SU-DHL-6 (cell line): ENCODE results near the gene BBS4.
"Not testable (repeated sequence)": the region's sequence is repeated elsewhere in the genome, so short reads cannot be mapped to it uniquely, and the experiment has no call there.

Experiments used
- H2AFZ ChIP-seq: fragments of 200-600 bp; sonication (generic); 2 replicates; pipeline ENCODE4 v1.6.1; 2014; ENCODE audit warnings: low read depth, mild to moderate bottlenecking, moderate library complexity, mixed read lengths, antibody characterized with exemption, low read length; ENCODE audit not compliant: severe bottlenecking
- H3F3A ChIP-seq: fragments of 200-600 bp; shearing (Covaris generic); 2 replicates; pipeline ENCODE4 v1.6.0; 2016; ENCODE audit warnings: antibody characterized with exemption, mild to moderate bottlenecking; ENCODE audit not compliant: insufficient read depth
- H3K27ac ChIP-seq: fragments of 200-600 bp; sonication (generic); 2 replicates; pipeline ENCODE4 v1.5.1; 2016; ENCODE audit warnings: low read depth, mild to moderate bottlenecking, low read length, moderate library complexity, mixed read lengths
- H3K27me3 ChIP-seq: fragments of 200-600 bp; sonication (generic), shearing (Covaris generic); 2 replicates; pipeline ENCODE4 v1.6.0; 2014; ENCODE audit warnings: mild to moderate bottlenecking, low read length
- H3K36me3 ChIP-seq: fragments of 200-600 bp; sonication (generic); 2 replicates; pipeline ENCODE4 v1.6.1; 2014; ENCODE audit warnings: mild to moderate bottlenecking, low read length, mixed read lengths
- H3K4me2 ChIP-seq: fragments of 300-600, 200-600 bp; shearing (Covaris generic), sonication (generic); 2 replicates; pipeline ENCODE4 v1.6.0; 2014; ENCODE audit warnings: low read length, low read depth, mild to moderate bottlenecking; ENCODE audit not compliant: poor library complexity, severe bottlenecking
- H3K4me3 ChIP-seq: fragments of 200-600 bp; sonication (generic); 2 replicates; pipeline ENCODE4 v1.5.1; 2014; ENCODE audit warnings: antibody characterized with exemption, low read length, mild to moderate bottlenecking, mixed read lengths; ENCODE audit not compliant: insufficient read depth, poor library complexity, severe bottlenecking
- H3K79me2 ChIP-seq: fragments of 200-600 bp; sonication (generic); 2 replicates; pipeline ENCODE4 v1.6.1; 2014; ENCODE audit warnings: mild to moderate bottlenecking, low read length, moderate library complexity; ENCODE audit not compliant: insufficient read depth
- H3K9ac ChIP-seq: fragments of 200-600 bp; sonication (generic); 2 replicates; pipeline ENCODE4 v1.7.0; 2014; ENCODE audit warnings: mild to moderate bottlenecking, low read length
- H3K9me2 ChIP-seq: fragments of 200-600 bp; sonication (generic); replicated peaks from 2 replicates; pipeline ENCODE4 v1.6.1; 2014; ENCODE audit warnings: low read length; ENCODE audit not compliant: insufficient read depth
- H3K9me3 ChIP-seq: fragments of 200-600 bp; sonication (generic); 2 replicates; pipeline ENCODE4 v1.6.1; 2014; ENCODE audit warnings: low read length, mixed read lengths; ENCODE audit not compliant: insufficient read depth
- H4K20me1 ChIP-seq: fragments of 200-600 bp; sonication (generic); 2 replicates; pipeline ENCODE4 v1.6.1; 2014; ENCODE audit warnings: low read depth, mild to moderate bottlenecking, antibody characterized with exemption, low read length, moderate library complexity, mixed read lengths
- CTCF ChIP-seq: fragments of 200-600 bp; sonication (generic); IDR thresholded peaks from one replicate; pipeline ENCODE4 v1.5.1; 2017; ENCODE audit warnings: antibody characterized with exemption, mild to moderate bottlenecking, low read length, moderate library complexity; ENCODE audit not compliant: insufficient read depth, poor library complexity, severe bottlenecking

BBS4 gene

GRCh38 chr15:72656014-72656413, 30.0 kb upstream of the BBS4 start:
- H3K79me2 ChIP-seq, H3K27me3 ChIP-seq, H2AFZ ChIP-seq, H3K9ac ChIP-seq, H3K27ac ChIP-seq, H4K20me1 ChIP-seq, H3K36me3 ChIP-seq, H3K9me2 ChIP-seq, H3K4me3 ChIP-seq, H3F3A ChIP-seq, H3K4me2 ChIP-seq, H3K9me3 ChIP-seq: not testable (repeated sequence)

GRCh38 chr15:72661081-72661480, 24.9 kb upstream of the BBS4 start:
- not testable (repeated sequence) for H3K36me3 ChIP-seq, H4K20me1 ChIP-seq, H3K79me2 ChIP-seq

GRCh38 chr15:72663931-72664330, 22.1 kb upstream of the BBS4 start:
- H3K36me3 ChIP-seq, H3K4me3 ChIP-seq, H2AFZ ChIP-seq, H3K4me2 ChIP-seq, H4K20me1 ChIP-seq, H3K9ac ChIP-seq, H3K27ac ChIP-seq, H3F3A ChIP-seq, H3K9me2 ChIP-seq, H3K27me3 ChIP-seq, H3K79me2 ChIP-seq, H3K9me3 ChIP-seq: not testable (repeated sequence)

More at GRCh38 chr15:72661081-72661480, 24.9 kb upstream of the BBS4 start:
- H3K9me3 ChIP-seq, H3K4me3 ChIP-seq, H3K9ac ChIP-seq, H3K9me2 ChIP-seq, H3K27me3 ChIP-seq, H3K4me2 ChIP-seq, H2AFZ ChIP-seq, H3F3A ChIP-seq, H3K27ac ChIP-seq: not testable (repeated sequence)

- not testable (repeated sequence) for H4K20me1 ChIP-seq, H3K27me3 ChIP-seq, H3K9me2 ChIP-seq, H3K4me2 ChIP-seq, H3F3A ChIP-seq, H2AFZ ChIP-seq, H3K36me3 ChIP-seq, H3K4me3 ChIP-seq, H3K79me2 ChIP-seq, H3K9ac ChIP-seq, H3K9me3 ChIP-seq, H3K27ac ChIP-seq
Observed at GRCh38 chr15:72665706-72666105, 20.3 kb upstream of the BBS4 start.

GRCh38 chr15:72669803-72670202, 16.2 kb upstream of the BBS4 start:
- not testable (repeated sequence) for H3K36me3 ChIP-seq, H3K9me2 ChIP-seq

GRCh38 chr15:72670656-72671352, 15.2 kb upstream of the BBS4 start:
- not testable (repeated sequence) for H2AFZ ChIP-seq, H3K9me2 ChIP-seq, H3K9ac ChIP-seq, H3K9me3 ChIP-seq, H3K27me3 ChIP-seq, H3K36me3 ChIP-seq, H3K79me2 ChIP-seq, H4K20me1 ChIP-seq, H3F3A ChIP-seq, H3K27ac ChIP-seq
- peak; percentile 66 for TF ChIP-seq CTCF
- H3K4me3 ChIP-seq = peak overlapping the region; percentile 35
- H3K4me2 ChIP-seq = peak overlapping the region; percentile 59

More at GRCh38 chr15:72669803-72670202, 16.2 kb upstream of the BBS4 start:
- not testable (repeated sequence) for H3K4me2 ChIP-seq, H3K27me3 ChIP-seq, H3K79me2 ChIP-seq, H4K20me1 ChIP-seq, H3K9ac ChIP-seq, H3K4me3 ChIP-seq, H2AFZ ChIP-seq, H3K9me3 ChIP-seq, H3F3A ChIP-seq, H3K27ac ChIP-seq
